ENCODE measurements around the gene HLA-DOA. TPM values are rescaled to one million over a fixed set of nuclear protein-coding genes. Genes with fewer than 3 reads are reported as not detected.

The HLA-DOA gene
- polyA plus RNA-seq, 1 donor (not counting 4 experiments of a cell fraction or from before 2014, with no cell fraction given): not detected

- Histone ChIP-seq H4K20me1 (ENCODE audit: control insufficient read depth, extremely low read depth, insufficient read depth, low read length) (no peaks in the 10 kb centered on the region), H3K4me3 (ENCODE audit: control insufficient read depth in 2 of 3, extremely low read depth in 1 of 3, insufficient read depth in 2 of 3, low read depth in 1 of 3, low read length in 3 of 3) (no peak overlapping the region), H2AFZ (ENCODE audit: control insufficient read depth, low read length) (no peak overlapping the region), H3K9me1 (ENCODE audit: control insufficient read depth, extremely low read depth, insufficient read depth, low read length) (no peaks in the 10 kb centered on the region), H3K27ac (ENCODE audit: control insufficient read depth, insufficient read depth, low read length) (no peak overlapping the region), H3K4me2 (ENCODE audit: control insufficient read depth, extremely low read depth, insufficient read depth, low read depth, low read length) (no peak overlapping the region), H3K9me3 (ENCODE audit: control insufficient read depth, low read depth, low read length) (no peaks in the 10 kb centered on the region), H3K79me2 (ENCODE audit: control insufficient read depth, insufficient read depth, low read length) (no peaks in the 10 kb centered on the region), H3K9ac (ENCODE audit: control insufficient read depth, extremely low read depth, insufficient read depth, low read length) (no peak overlapping the region), H3K27me3 (ENCODE audit: control insufficient read depth, extremely low read depth, insufficient read depth, low read length) (peaks cover 41% of the 10 kb centered on the region), H3K4me1 (ENCODE audit: control insufficient read depth, extremely low read depth, insufficient read depth, low read length) (no peaks in the 10 kb centered on the region), H3K36me3 (ENCODE audit: control insufficient read depth in 2 of 2, extremely low read depth in 1 of 2, insufficient read depth in 2 of 2, low read length in 2 of 2) (no peaks in the 10 kb centered on the region)
- FAIRE-seq (no peak), DNase-seq (ENCODE audit: low read depth, low spot score) (no peak)
- dilution Hi-C loops (cut with MboI; ENCODE audit: extremely low pct_ligation_motif_present, low sequenced_read_pairs): no loop called here
- TF ChIP-seq EZH2 (IDR thresholded peaks at IDR 0.05; ENCODE audit: low read length) (no peak), CTCF (optimal IDR thresholded peaks at IDR 0.05 in 1 of 3, IDR thresholded peaks at IDR 0.05 in 1 of 3, conservative IDR thresholded peaks at IDR 0.05 in 1 of 3; ENCODE audit: extremely low read depth in 1 of 3, insufficient read depth in 2 of 3, low read length in 3 of 3) (no peak)
Observed at GRCh38 chr6:33013608-33014007, 4.2 kb upstream of the HLA-DOA start.

- H3K27me3 ChIP-seq (ENCODE audit: control insufficient read depth, extremely low read depth, insufficient read depth, low read length): peaks cover 36% of the 10 kb centered on the region
- FAIRE-seq (no peak), DNase-seq (ENCODE audit: low read depth, low spot score) (no peak)
- H3K4me2 ChIP-seq (ENCODE audit: control insufficient read depth, extremely low read depth, insufficient read depth, low read depth, low read length): no peak overlapping the region
- H4K20me1 ChIP-seq (ENCODE audit: control insufficient read depth, extremely low read depth, insufficient read depth, low read length): no peaks in the 10 kb centered on the region
- no peak overlapping the region for H3K9ac ChIP-seq (ENCODE audit: control insufficient read depth, extremely low read depth, insufficient read depth, low read length)
- H3K9me1 ChIP-seq (ENCODE audit: control insufficient read depth, extremely low read depth, insufficient read depth, low read length): no peaks in the 10 kb centered on the region
- no peak overlapping the region for H2AFZ ChIP-seq (ENCODE audit: control insufficient read depth, low read length)
- H3K27ac ChIP-seq (ENCODE audit: control insufficient read depth, insufficient read depth, low read length): no peak overlapping the region
- no peaks in the 10 kb centered on the region for H3K36me3 ChIP-seq (ENCODE audit: control insufficient read depth in 2 of 2, extremely low read depth in 1 of 2, insufficient read depth in 2 of 2, low read length in 2 of 2)
- H3K4me3 ChIP-seq (ENCODE audit: control insufficient read depth in 2 of 3, extremely low read depth in 1 of 3, insufficient read depth in 2 of 3, low read depth in 1 of 3, low read length in 3 of 3): no peak overlapping the region
- H3K9me3 ChIP-seq (ENCODE audit: control insufficient read depth, low read depth, low read length): no peaks in the 10 kb centered on the region
- TF ChIP-seq CTCF (optimal IDR thresholded peaks at IDR 0.05 in 1 of 3, IDR thresholded peaks at IDR 0.05 in 1 of 3, conservative IDR thresholded peaks at IDR 0.05 in 1 of 3; ENCODE audit: extremely low read depth in 1 of 3, insufficient read depth in 2 of 3, low read length in 3 of 3) (no peak), EZH2 (IDR thresholded peaks at IDR 0.05; ENCODE audit: low read length) (no peak)
- dilution Hi-C loops (cut with MboI; ENCODE audit: extremely low pct_ligation_motif_present, low sequenced_read_pairs): no loop called here
- H3K4me1 ChIP-seq (ENCODE audit: control insufficient read depth, extremely low read depth, insufficient read depth, low read length): no peaks in the 10 kb centered on the region
- H3K79me2 ChIP-seq (ENCODE audit: control insufficient read depth, insufficient read depth, low read length): no peaks in the 10 kb centered on the region
Observed at GRCh38 chr6:33010356-33010755, 965 bp upstream of the HLA-DOA start.

Measured in keratinocyte (primary cell).